IPS-20b (cell line): ENCODE measurements around the gene MAN2B2.
"Not testable (repeated sequence)": the region's sequence is repeated elsewhere in the genome, so short reads cannot be mapped to it uniquely, and the experiment has no call there.

Experiments
- H3K27ac ChIP-seq: one replicate; pipeline ENCODE4 v1.5.1; 2013; ENCODE audit warnings: low read length
- H3K27me3 ChIP-seq: 2 replicates; pipeline ENCODE4 v1.6.1; 2013; ENCODE audit warnings: mild to moderate bottlenecking, low read length, inconsistent platforms; ENCODE audit not compliant: insufficient read depth
- H3K36me3 ChIP-seq: 2 replicates; pipeline ENCODE4 v1.6.1; 2013; ENCODE audit warnings: low read depth, mild to moderate bottlenecking, inconsistent platforms, low read length, moderate library complexity; ENCODE audit not compliant: insufficient read depth
- H3K4me1 ChIP-seq: 2 replicates; pipeline ENCODE4 v1.6.1; 2013; ENCODE audit warnings: mild to moderate bottlenecking, control low read depth, inconsistent platforms, low read length, moderate library complexity; ENCODE audit not compliant: insufficient read depth
- H3K4me3 ChIP-seq: 2 replicates; pipeline ENCODE4 v1.5.1; 2013; ENCODE audit warnings: mild to moderate bottlenecking, low read length, inconsistent platforms
- H3K9ac ChIP-seq: 2 replicates; pipeline ENCODE4 v1.6.1; 2013; ENCODE audit warnings: low read depth, mild to moderate bottlenecking, inconsistent platforms, low read length, moderate library complexity
- H3K9me3 ChIP-seq: 2 replicates; pipeline ENCODE4 v1.6.1; 2013; ENCODE audit warnings: mild to moderate bottlenecking, low read depth, low read length, inconsistent platforms; ENCODE audit not compliant: insufficient read depth

MAN2B2 gene

GRCh38 chr4:6641164-6641970 lies 66.4 kb downstream of the MAN2B2 start:
- Histone ChIP-seq H3K27me3 (no peaks in the 10 kb centered on the region), H3K9me3 (no peaks in the 10 kb centered on the region), H3K36me3 (peaks cover 19% of the 10 kb centered on the region), H3K27ac (peak overlapping the region; percentile 55), H3K9ac (peak overlapping the region; percentile 98), H3K4me3 (peak overlapping the region; percentile 97), H3K4me1 (no peaks in the 10 kb centered on the region; the same call in 1 of the 2 replicates)

- Histone ChIP-seq H3K4me1 (no peaks in the 10 kb centered on the region; the same call in 1 of the 2 replicates), H3K9me3 (no peaks in the 10 kb centered on the region), H3K27ac (no peak overlapping the region), H3K9ac (peak overlapping the region; percentile 98), H3K4me3 (peak overlapping the region; percentile 97), H3K36me3 (peaks cover 19% of the 10 kb centered on the region), H3K27me3 (no peaks in the 10 kb centered on the region)
These were observed 67.0 kb downstream of the MAN2B2 start for GRCh38 chr4:6641971-6642320.

DNA sequence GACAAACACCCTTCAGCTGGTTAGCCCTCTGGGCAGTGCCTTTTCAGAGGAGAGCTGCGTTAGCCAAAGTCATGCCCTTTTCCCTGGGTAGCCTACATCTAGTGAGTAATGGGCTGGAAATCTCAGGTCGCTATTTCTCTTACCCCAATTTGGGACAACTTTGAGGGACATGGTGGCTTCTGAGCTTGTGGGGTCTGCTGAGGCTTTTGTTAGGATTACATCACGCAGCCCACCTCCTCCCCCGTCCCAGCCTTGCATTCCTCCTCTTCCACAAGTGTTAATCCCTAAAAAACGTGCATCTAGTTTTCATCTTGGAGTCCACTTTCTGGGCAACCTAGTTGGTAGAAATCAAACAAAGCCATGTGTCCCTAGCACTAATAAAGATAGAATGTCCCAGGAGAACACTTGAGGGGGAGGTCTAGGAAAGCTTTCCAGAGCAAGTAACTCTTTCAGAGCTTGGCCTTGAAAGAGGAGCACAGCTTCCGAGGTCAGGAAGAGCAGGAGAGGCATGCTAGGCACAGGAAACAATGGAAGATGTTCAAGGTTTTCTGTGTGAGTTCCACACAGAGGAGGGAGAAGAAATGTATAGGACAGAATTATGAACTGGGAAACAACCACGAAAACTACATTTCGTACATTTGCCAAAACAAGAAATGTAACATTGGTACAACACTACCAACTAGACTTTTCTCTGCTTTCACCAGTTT lies 68.3 kb downstream of the MAN2B2 start:
- Histone ChIP-seq H3K9me3 (no peaks in the 10 kb centered on the region), H3K4me3 (no peak overlapping the region), H3K27me3 (no peaks in the 10 kb centered on the region), H3K9ac (no peak overlapping the region), H3K36me3 (peaks cover 19% of the 10 kb centered on the region), H3K4me1 (no peaks in the 10 kb centered on the region; the same call in 1 of the 2 replicates), H3K27ac (no peak overlapping the region)

GRCh38 chr4:6644792-6645530 lies 70.0 kb downstream of the MAN2B2 start:
- no peak overlapping the region for H3K27ac ChIP-seq
- H3K4me1 ChIP-seq, result no peaks in the 10 kb centered on the region; the same call in 1 of the 2 replicates
- H3K4me3 ChIP-seq, result no peak overlapping the region
- no peak overlapping the region for H3K9ac ChIP-seq
- peaks cover 19% of the 10 kb centered on the region for H3K36me3 ChIP-seq
- H3K9me3 ChIP-seq, result no peaks in the 10 kb centered on the region
- H3K27me3 ChIP-seq, result no peaks in the 10 kb centered on the region

- no peak overlapping the region for H3K9ac ChIP-seq
- no peaks in the 10 kb centered on the region for H3K9me3 ChIP-seq
- no peak overlapping the region for H3K4me3 ChIP-seq
- H3K27me3 ChIP-seq, result no peaks in the 10 kb centered on the region
- peaks cover 13% of the 10 kb centered on the region for H3K36me3 ChIP-seq
- no peak overlapping the region for H3K27ac ChIP-seq
- no peaks in the 10 kb centered on the region; the same call in 1 of the 2 replicates for H3K4me1 ChIP-seq
These were observed 72.2 kb downstream of the MAN2B2 start for GRCh38 chr4:6647169-6647568.

GRCh38 chr4:6647582-6648230 lies 72.7 kb downstream of the MAN2B2 start:
- H3K36me3 ChIP-seq, result peaks cover 8% of the 10 kb centered on the region
- H3K9me3 ChIP-seq, result no peaks in the 10 kb centered on the region
- H3K27ac ChIP-seq, result no peak overlapping the region
- no peaks in the 10 kb centered on the region for H3K27me3 ChIP-seq
- H3K4me3 ChIP-seq, result no peak overlapping the region
- no peaks in the 10 kb centered on the region for H3K4me1 ChIP-seq
- H3K9ac ChIP-seq, result no peak overlapping the region

GRCh38 chr4:6649216-6649615 lies 74.2 kb downstream of the MAN2B2 start:
- H3K4me3 ChIP-seq, result no peak overlapping the region
- no peaks in the 10 kb centered on the region for H3K36me3 ChIP-seq
- H3K9ac ChIP-seq, result no peak overlapping the region
- no peak overlapping the region for H3K27ac ChIP-seq
- no peaks in the 10 kb centered on the region for H3K4me1 ChIP-seq
- H3K9me3 ChIP-seq, result no peaks in the 10 kb centered on the region
- H3K27me3 ChIP-seq, result no peaks in the 10 kb centered on the region

DNA sequence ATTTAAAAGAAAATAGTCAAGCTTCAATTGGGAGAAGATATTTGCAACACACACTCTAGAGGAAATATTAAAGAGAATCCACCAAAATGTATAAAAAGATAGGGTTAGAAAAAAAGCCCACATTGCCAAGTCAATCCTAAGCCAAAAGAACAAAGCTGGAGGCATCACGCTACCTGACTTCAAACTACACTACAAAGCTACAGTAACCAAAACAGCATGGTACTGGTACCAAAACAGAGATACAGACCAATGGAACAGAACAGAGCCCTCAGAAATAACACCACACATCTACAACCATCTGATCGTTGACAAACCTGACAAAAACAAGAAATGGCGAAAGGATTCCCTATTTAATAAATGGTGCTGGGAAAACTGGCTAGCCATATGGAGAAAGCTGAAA lies 79.2 kb downstream of the MAN2B2 start:
- not testable (repeated sequence) for H3K4me3 ChIP-seq, H3K9ac ChIP-seq, H3K9me3 ChIP-seq, H3K36me3 ChIP-seq, H3K27ac ChIP-seq, H3K4me1 ChIP-seq
- H3K27me3 ChIP-seq, result peaks cover 14% of the 10 kb centered on the region

DNA sequence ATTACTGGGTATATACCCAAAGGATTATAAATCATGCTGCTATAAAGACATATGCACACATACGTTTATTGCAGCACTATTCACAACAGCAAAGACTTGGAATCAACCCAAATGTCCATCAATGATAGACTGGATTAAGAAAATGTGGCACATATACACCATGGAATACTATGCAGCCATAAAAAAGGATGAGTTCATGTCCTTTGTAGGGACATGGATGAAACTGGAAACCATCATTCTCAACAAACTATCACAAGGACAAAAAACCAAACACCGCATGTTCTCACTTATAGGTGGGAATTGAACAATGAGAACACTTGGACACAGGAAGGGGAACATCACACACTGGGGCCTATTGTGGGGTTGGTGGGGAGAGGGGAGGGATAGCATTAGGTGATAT lies 80.3 kb downstream of the MAN2B2 start:
- H3K27ac ChIP-seq, H3K4me3 ChIP-seq, H3K9ac ChIP-seq, H3K9me3 ChIP-seq, H3K4me1 ChIP-seq, H3K36me3 ChIP-seq: not testable (repeated sequence)
- peaks cover 25% of the 10 kb centered on the region for H3K27me3 ChIP-seq

- Histone ChIP-seq H3K9me3 (no peaks in the 10 kb centered on the region), H3K9ac (no peak overlapping the region), H3K4me3 (no peak overlapping the region), H3K4me1 (no peaks in the 10 kb centered on the region; the same call in 1 of the 2 replicates), H3K27ac (no peak overlapping the region), H3K27me3 (peaks cover 31% of the 10 kb centered on the region), H3K36me3 (no peaks in the 10 kb centered on the region)
These were observed 80.9 kb downstream of the MAN2B2 start for GRCh38 chr4:6655924-6656323.
